ENCODE measurements around the gene VPS13D. TPM values are rescaled to one million over a fixed set of nuclear protein-coding genes. Genes with fewer than 3 reads are reported as not detected.
A peak's percentile ranks its signal among the peaks of the same experiment; 100 is the strongest.

Gene VPS13D, protein sequence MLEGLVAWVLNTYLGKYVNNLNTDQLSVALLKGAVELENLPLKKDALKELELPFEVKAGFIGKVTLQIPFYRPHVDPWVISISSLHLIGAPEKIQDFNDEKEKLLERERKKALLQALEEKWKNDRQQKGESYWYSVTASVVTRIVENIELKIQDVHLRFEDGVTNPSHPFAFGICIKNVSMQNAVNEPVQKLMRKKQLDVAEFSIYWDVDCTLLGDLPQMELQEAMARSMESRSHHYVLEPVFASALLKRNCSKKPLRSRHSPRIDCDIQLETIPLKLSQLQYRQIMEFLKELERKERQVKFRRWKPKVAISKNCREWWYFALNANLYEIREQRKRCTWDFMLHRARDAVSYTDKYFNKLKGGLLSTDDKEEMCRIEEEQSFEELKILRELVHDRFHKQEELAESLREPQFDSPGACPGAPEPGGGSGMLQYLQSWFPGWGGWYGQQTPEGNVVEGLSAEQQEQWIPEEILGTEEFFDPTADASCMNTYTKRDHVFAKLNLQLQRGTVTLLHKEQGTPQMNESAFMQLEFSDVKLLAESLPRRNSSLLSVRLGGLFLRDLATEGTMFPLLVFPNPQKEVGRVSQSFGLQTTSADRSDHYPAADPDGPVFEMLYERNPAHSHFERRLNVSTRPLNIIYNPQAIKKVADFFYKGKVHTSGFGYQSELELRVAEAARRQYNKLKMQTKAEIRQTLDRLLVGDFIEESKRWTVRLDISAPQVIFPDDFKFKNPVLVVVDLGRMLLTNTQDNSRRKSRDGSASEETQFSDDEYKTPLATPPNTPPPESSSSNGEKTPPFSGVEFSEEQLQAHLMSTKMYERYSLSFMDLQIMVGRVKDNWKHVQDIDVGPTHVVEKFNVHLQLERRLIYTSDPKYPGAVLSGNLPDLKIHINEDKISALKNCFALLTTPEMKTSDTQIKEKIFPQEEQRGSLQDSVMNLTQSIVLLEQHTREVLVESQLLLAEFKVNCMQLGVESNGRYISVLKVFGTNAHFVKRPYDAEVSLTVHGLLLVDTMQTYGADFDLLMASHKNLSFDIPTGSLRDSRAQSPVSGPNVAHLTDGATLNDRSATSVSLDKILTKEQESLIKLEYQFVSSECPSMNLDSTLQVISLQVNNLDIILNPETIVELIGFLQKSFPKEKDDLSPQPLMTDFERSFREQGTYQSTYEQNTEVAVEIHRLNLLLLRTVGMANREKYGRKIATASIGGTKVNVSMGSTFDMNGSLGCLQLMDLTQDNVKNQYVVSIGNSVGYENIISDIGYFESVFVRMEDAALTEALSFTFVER (N-terminal part only)
- polyA plus RNA-seq (ENCODE audit: insufficient read length), result 17.2 TPM

DNA sequence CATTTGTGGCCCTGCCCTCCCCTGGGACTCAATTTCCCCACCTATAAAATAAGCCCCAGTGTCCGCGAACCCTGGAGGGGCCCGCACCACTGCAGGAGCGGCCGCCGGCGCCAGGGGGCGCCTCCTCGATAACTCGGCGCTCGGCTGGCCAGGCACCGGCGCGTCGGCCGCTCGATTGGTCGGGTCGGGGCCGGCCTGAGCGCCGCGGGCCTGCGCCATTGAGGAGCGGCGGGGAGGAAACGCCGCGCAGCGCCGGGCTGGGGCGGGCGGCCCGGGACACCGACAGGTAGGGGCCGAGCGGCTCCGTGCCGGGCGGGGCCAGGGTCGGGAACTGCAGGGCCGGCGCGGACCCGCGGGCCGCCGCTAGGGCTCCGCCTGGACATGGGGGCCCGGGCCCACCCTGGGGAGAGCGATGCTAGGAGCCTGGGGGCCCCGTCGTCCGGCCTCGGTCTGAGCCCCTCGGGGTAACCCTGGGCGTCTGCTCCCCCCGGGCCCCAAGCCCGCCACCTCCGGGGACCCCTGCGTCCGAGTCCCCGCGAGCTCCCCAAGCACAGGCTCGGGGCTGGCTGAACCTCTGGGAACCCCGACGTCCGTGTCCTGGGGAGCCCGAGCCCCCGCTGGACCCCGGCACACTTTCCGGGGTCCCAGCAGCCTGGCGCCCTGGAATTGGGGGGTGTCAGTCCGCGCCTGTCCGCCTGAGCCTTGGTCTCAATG, at the start of gene VPS13D:
Gene VPS13D, plus strand, starts transcription at position 196 of the 714 bp plus-strand sequence. CDS start 4,237 bp downstream, outside the sequence.
- peak; percentile 47 for DNase-seq (ENCODE audit: low read depth)

DNA sequence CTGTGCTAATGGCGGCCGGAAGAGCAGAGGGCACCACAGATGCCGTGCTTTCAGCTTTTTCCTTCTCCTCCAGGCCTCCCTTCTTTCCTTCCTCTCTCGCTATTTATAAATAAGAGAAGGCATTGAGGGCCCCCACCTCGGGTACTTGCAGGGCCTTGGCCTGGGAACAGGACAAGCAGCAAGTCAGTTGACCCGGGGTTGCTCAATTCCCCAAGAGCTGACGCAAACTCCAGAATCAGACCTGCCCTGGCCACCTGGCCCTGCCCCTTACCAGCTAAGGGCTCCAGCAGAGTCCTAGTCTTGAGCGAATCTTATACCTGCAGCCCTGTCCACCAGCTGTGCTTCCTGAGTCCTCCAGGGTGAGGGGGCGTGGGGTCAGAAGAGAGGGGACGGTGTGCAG, 49.5 kb upstream of the VPS13D start:
- no peak for DNase-seq (ENCODE audit: low read depth)

DNA sequence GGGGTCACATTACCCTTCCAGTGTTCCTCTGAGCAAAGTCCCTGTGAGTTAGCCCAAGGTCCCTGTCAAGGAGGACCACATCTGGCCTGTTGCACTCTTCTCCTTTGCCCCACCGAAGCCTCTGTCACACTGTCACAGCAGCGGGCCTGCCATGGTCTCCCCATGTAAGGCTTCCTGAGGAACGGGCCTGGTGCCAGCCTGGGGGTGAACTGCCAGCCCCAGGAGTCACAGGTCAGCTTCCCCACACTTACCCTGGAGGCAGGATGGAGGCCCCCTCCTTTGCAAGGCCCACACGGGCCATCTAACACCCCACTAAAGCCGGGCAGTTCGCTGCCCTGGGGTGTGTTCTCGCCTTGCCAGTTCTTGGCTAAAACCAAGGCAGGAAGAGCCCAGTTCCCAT, 48.9 kb upstream of the VPS13D start:
- DNase-seq (ENCODE audit: low read depth), result no peak

DNA sequence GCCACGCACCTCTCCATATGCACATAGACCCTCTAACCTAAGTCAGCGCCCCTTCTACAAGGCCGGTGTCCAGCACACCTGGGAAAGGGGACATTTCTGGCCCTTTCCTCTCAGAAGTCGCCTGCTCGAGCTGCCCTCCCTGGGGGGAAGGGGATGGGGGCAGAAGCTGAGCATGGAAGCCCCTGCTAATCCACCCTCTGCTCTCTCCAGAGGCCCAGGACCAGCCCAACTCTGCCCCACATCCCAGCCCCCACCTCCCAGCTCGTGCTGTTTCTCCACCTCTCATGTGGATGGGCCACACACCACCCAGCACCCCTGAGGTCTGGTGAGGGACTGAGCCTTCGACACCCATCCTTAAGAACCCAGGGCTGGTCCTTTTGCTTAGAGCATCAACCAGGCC, 48.3 kb upstream of the VPS13D start:
- no peak for DNase-seq (ENCODE audit: low read depth)

DNA sequence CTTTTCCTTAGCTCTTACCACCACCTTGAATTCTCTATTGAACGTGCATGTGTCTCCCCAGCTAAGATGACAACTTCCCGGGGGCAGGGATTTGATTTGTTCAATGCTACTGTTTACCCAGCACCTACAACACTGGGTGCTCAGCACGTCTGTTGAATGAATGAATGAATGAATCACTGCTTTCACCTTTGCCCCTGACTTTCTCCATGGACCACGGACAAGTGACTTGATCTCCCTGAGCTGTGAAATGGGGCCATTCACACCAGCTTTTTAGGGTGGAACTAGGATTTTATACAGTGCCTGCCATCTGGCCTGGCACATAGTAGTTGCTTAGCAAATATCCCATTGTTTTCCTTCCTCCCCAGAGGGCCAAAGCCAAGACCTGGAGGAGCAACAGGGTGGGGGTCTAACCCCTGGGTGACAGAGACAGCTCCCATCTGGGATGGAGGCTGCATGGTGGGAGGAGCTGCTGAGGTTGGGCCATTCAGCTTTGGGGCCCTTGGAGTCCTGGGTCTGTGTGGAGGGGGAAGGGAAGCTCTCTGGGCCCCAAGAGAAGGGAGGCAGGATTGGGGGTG, 47.3 kb upstream of the VPS13D start:
- no peak for DNase-seq (ENCODE audit: low read depth)

- no peak for DNase-seq (ENCODE audit: low read depth)
Observed at GRCh38 chr1:12183095-12183794, 46.6 kb upstream of the VPS13D start.

- DNase-seq (ENCODE audit: low read depth), result no peak
Observed at GRCh38 chr1:12184008-12184681, 45.7 kb upstream of the VPS13D start.

- DNase-seq (ENCODE audit: low read depth), result no peak
Observed at GRCh38 chr1:12185036-12185917, 44.6 kb upstream of the VPS13D start.

GRCh38 chr1:12185918-12186678, 43.7 kb upstream of the VPS13D start:
- no peak for DNase-seq (ENCODE audit: low read depth)

- no peak for DNase-seq (ENCODE audit: low read depth)
Observed at GRCh38 chr1:12186679-12186985, 43.2 kb upstream of the VPS13D start.

- DNase-seq (ENCODE audit: low read depth), result no peak
Observed at GRCh38 chr1:12188115-12188514, 41.7 kb upstream of the VPS13D start.

DNA sequence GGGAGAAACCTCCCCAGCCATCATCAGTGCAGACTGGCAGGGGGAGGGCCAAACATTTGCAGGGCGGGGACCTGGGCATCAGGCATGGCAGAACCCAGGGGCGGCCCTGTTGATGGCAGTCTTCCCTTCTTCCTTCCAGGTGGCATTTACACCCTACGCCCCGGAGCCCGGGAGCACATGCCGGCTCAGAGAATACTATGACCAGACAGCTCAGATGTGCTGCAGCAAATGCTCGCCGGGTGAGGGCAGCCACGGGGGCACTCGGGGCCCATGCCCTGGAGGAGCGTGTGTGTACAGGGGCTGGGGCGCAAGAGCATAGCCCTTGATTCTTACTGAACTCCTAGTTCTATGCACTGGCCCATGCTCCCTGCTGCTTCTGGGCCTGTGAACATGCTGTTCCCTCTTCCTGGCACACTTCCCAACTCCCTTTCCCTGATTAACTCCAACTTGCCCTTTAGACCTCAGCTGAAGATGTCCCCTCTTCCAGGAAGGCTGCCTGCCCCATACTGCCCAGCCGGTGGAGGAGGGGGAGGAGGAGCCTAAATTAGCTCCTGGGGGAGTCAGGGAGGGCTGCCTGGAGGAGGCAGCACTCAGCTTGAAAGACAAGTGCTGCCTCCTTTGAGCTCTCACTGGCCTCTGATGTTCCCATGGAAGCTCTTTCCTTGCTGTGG, 41.0 kb upstream of the VPS13D start:
- DNase-seq (ENCODE audit: low read depth), result no peak

DNA sequence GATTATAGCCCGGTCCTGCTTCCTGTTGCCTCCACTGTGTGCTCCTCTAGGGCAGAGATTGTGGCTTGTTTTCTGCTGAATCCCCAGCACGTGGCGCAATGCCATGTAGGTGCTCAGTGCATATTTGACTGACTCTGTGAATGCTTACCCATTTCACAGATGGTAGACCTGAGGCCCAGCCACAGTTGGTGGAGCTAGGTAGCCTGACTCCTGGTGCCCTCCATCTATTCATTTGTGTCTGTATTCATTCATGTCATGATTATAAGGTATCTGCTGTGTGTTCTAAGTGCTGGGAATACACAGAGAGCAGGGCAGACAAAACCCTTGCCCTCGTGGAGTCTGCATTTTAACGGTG, 40.5 kb upstream of the VPS13D start:
- DNase-seq (ENCODE audit: low read depth), result no peak

DNA sequence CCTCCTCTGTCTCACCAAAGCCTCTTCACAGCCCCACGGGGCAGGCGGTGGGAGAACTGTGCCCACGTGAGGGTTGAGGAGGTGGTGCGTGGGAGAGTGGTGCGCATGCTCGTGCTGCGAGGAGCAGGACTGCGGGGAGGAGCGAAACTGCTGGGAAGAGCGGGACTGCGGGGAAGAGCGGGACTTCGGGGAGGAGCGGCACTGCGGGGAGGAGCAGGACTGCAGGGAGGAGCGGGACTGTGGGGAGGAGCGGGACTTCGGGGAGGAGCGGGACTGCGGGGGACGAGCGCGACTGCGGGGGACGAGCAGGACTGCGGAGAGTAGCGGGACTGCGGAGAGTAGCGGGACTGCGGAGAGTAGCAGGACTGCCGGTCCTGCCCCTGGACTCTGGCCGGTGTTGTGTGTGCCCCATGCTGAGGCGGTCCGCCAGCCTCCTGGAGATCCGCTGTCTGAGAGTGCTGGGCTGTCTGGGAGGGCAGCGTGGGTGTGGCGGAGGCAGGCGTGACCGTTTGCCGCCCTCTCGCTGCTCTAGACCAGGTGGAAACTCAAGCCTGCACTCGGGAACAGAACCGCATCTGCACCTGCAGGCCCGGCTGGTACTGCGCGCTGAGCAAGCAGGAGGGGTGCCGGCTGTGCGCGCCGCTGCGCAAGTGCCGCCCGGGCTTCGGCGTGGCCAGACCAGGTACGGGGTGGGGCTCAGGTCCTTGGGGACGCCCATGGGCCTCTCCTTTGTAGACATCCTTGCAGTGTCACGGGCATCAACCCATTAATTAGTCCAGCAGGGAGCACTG, 38.4 kb upstream of the VPS13D start:
- no peak for DNase-seq (ENCODE audit: low read depth)

- no peak for DNase-seq (ENCODE audit: low read depth)
Observed at GRCh38 chr1:12194666-12195216, 35.1 kb upstream of the VPS13D start.

GRCh38 chr1:12195416-12195815, 34.4 kb upstream of the VPS13D start:
- DNase-seq (ENCODE audit: low read depth), result no peak

Measured in forelimb muscle (tissue), 1 donor.